ENCODE results near the gene RBKS. TPM values are rescaled to one million over a fixed set of nuclear protein-coding genes. Genes with fewer than 3 reads are reported as not detected.
"Not testable (repeated sequence)": the region's sequence is repeated elsewhere in the genome, so short reads cannot be mapped to it uniquely, and the experiment has no call there.

RBKS gene
- total RNA-seq, 1 donor from 2014 or later: 1.8 TPM

DNA sequence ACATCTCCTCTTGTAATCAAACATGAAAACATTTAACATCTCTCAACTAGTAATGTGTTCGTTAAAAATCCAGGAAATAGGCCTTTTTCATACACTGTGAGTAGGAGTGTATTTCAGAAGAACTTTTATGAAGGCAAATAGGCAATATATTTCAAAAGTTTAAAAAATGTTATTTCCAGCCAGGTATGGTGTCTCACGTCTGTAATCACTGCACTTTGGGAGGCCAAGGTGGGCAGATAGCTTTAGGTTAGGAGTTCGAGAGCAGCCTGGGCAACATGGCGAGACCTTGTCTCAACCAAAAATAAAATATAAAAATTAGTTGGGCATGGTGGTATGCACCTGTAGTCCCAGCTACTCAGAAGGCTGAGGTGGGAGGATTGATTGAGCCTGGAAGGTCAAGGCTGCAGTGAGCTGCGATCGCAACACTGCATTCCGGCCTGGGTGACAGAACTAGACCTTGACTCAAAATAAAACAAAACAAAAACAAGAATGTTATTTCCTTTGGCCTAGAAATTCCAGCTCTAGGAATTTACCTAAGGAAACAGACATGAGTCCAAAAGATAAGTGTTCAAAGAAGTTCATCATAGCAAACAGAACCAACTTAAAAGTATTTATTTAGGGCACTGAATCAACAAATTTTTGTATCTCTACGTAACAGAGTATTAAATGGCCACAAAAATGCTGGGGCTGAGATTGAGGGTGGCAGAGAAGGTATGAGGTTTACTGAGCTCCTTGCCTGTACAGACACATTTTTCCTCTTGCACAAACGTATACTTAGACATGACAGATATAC, 14.9 kb downstream of the RBKS start:
- Histone ChIP-seq H3K4me3 (ENCODE audit: low read depth, low read length) (no peak overlapping the region), H3K27me3 (ENCODE audit: control insufficient read depth, insufficient read depth, low read length) (no peaks in the 10 kb centered on the region), H3K36me3 (ENCODE audit: control insufficient read depth, insufficient read depth, low read length) (no peaks in the 10 kb centered on the region)
- no peak for DNase-seq (ENCODE audit: low read depth)
- TF ChIP-seq, protein P1, sequence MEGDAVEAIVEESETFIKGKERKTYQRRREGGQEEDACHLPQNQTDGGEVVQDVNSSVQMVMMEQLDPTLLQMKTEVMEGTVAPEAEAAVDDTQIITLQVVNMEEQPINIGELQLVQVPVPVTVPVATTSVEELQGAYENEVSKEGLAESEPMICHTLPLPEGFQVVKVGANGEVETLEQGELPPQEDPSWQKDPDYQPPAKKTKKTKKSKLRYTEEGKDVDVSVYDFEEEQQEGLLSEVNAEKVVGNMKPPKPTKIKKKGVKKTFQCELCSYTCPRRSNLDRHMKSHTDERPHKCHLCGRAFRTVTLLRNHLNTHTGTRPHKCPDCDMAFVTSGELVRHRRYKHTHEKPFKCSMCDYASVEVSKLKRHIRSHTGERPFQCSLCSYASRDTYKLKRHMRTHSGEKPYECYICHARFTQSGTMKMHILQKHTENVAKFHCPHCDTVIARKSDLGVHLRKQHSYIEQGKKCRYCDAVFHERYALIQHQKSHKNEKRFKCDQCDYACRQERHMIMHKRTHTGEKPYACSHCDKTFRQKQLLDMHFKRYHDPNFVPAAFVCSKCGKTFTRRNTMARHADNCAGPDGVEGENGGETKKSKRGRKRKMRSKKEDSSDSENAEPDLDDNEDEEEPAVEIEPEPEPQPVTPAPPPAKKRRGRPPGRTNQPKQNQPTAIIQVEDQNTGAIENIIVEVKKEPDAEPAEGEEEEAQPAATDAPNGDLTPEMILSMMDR (IDR thresholded peaks at IDR 0.05; ENCODE audit: insufficient read depth, low read length, poor library complexity, severe bottlenecking): no peak

DNA sequence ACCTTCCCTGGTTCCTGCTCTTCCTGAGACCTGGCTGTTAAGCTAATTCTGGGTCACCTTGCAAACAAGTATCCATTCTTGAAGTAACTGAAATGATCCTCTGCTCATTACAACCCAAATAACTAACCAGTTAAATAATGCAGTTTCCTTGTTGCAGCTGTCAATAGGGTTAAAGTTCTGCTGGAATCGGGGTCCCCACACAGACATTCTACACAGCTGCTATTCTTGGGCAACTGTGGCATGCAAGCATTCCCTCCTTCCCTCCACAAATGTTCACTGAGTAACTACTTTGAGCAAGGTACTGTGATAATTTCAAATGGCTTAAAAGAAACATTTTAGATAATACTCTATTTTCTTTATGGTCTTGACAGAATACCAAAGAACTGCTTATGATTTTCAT, 17.1 kb downstream of the RBKS start:
- no peak overlapping the region for H3K4me3 ChIP-seq (ENCODE audit: low read depth, low read length)
- TF ChIP-seq, protein P1 (IDR thresholded peaks at IDR 0.05; ENCODE audit: insufficient read depth, low read length, poor library complexity, severe bottlenecking): no peak
- DNase-seq (ENCODE audit: low read depth): no peak

DNA sequence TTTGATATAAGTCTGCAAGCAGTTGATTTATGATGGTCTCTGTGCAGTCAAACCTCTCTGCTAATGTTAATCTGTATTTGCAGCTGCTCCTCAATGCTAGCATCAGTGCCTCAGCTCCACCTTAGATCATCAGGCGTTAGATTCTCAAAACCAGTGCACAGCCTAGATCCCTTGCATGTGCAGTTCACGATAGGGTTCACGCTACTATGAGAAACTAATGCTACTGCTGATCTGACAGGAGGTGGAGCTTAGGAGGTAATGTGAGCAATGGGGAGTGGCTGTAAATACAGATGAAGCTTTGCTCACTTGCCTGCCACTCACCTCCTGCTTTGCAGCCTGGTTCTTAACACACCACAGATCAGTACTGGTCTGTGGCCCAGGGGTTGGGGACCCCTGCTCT, 18.4 kb downstream of the RBKS start:
- no peaks in the 10 kb centered on the region for H3K36me3 ChIP-seq (ENCODE audit: control insufficient read depth, insufficient read depth, low read length)
- no peak overlapping the region for H3K4me3 ChIP-seq (ENCODE audit: low read depth, low read length)
- no peak for DNase-seq (ENCODE audit: low read depth)
- TF ChIP-seq, protein P1 (IDR thresholded peaks at IDR 0.05; ENCODE audit: insufficient read depth, low read length, poor library complexity, severe bottlenecking): no peak
- no peaks in the 10 kb centered on the region for H3K27me3 ChIP-seq (ENCODE audit: control insufficient read depth, insufficient read depth, low read length)

More for the DNA sequence above, 17.1 kb downstream of the RBKS start:
- no peaks in the 10 kb centered on the region for H3K27me3 ChIP-seq (ENCODE audit: control insufficient read depth, insufficient read depth, low read length)
- no peaks in the 10 kb centered on the region for H3K36me3 ChIP-seq (ENCODE audit: control insufficient read depth, insufficient read depth, low read length)

DNA sequence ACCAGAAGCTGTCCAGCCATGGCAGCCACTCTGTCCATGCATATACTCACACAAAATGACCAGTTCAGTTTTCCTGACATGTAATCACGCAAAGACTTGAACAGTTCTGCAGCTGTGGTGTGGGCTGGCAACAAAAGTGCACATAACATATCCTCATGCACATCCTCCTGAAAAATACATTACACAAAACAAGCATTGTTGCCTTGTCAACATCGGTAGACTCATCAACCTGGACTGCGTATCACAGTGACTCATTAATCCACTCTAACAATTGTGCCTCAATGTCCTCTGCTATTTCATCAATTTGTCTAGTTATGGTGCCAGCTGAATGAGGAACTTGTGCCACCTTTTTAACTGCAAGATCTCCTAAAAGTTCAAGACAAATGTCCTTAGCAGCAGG, 19.5 kb downstream of the RBKS start:
- TF ChIP-seq, protein P1 (IDR thresholded peaks at IDR 0.05; ENCODE audit: insufficient read depth, low read length, poor library complexity, severe bottlenecking): no peak
- H3K27me3 ChIP-seq (ENCODE audit: control insufficient read depth, insufficient read depth, low read length): no peaks in the 10 kb centered on the region
- H3K36me3 ChIP-seq (ENCODE audit: control insufficient read depth, insufficient read depth, low read length): no peaks in the 10 kb centered on the region
- DNase-seq (ENCODE audit: low read depth): no peak
- no peak overlapping the region for H3K4me3 ChIP-seq (ENCODE audit: low read depth, low read length)

DNA sequence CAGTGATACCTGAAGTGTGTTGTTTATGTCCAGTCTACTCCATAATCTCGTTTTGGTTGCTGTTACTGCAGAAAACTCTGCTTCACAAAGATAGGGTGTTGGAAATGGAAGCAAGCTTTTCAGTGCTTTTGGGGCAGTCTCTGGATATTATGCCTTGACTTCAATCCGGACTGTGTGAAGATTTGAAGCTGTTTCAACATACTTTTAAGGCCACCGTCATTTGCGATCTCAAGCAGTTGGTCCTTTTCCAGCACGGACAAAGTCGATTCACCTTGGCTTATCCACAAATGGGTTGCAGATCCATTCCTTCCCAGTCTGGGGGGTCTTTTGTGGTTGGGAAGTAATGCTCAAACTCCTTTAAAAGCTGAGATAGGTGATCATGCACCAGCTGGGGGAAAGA, 20.4 kb downstream of the RBKS start:
- no peaks in the 10 kb centered on the region for H3K27me3 ChIP-seq (ENCODE audit: control insufficient read depth, insufficient read depth, low read length)
- H3K36me3 ChIP-seq (ENCODE audit: control insufficient read depth, insufficient read depth, low read length): no peaks in the 10 kb centered on the region
- no peak overlapping the region for H3K4me3 ChIP-seq (ENCODE audit: low read depth, low read length)
- DNase-seq (ENCODE audit: low read depth): no peak
- TF ChIP-seq, protein P1 (IDR thresholded peaks at IDR 0.05; ENCODE audit: insufficient read depth, low read length, poor library complexity, severe bottlenecking): no peak

DNA sequence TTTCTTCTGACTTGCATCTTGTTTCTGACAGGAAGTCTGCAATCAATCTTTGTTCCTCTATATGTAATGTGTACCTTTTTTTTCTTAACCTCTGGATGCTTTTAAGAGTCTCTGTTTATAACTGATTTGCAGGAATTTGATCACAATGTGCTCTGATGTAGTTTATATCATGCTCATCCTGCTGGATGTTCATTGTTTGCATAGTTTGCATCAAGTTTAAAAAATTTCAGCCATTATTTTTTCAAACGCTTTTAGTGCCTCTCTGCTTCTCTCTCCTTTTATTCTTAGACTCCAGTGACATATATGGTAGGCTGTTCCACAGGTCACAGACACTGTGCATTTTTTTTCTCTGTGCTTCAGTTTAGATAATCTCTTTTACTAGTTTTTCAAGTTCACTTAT, 23.9 kb downstream of the RBKS start:
- no peak overlapping the region for H3K4me3 ChIP-seq (ENCODE audit: low read depth, low read length)
- TF ChIP-seq, protein P1 (IDR thresholded peaks at IDR 0.05; ENCODE audit: insufficient read depth, low read length, poor library complexity, severe bottlenecking): no peak
- no peak for DNase-seq (ENCODE audit: low read depth)
- H3K36me3 ChIP-seq (ENCODE audit: control insufficient read depth, insufficient read depth, low read length): no peaks in the 10 kb centered on the region
- H3K27me3 ChIP-seq (ENCODE audit: control insufficient read depth, insufficient read depth, low read length): no peaks in the 10 kb centered on the region

DNA sequence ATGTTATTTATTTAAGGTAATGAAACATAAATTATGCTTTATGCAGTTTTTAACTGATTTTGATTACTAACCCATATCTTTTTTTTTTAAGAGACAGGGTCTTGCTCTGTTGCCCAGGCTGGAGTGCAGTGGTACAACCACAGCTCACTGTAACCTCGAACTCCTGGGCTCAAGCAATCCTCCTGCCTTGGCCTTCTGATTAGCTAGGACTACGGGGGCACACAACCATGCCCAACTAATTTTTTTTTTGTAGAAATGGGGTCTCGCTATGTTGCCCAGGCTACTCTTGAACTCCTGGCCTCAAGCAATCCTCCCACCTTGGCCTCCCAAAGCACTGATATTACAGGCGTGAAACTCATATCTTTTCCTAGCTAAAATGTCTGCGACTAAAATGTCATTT, 26.2 kb downstream of the RBKS start:
- H3K36me3 ChIP-seq (ENCODE audit: control insufficient read depth, insufficient read depth, low read length); H3K4me3 ChIP-seq (ENCODE audit: low read depth, low read length); DNase-seq (ENCODE audit: low read depth); H3K27me3 ChIP-seq (ENCODE audit: control insufficient read depth, insufficient read depth, low read length): not testable (repeated sequence)
